HuH-7 (cell line): Measurements from ENCODE around the gene EFNA5.
A peak's percentile ranks its signal among the peaks of the same experiment; 100 is the strongest.

ENCODE experiments used
- DNase-seq: peaks from one replicate; pipeline ENCODE4 v3.0.0; 2011; ENCODE audit warnings: low spot score

EFNA5 gene

DNA sequence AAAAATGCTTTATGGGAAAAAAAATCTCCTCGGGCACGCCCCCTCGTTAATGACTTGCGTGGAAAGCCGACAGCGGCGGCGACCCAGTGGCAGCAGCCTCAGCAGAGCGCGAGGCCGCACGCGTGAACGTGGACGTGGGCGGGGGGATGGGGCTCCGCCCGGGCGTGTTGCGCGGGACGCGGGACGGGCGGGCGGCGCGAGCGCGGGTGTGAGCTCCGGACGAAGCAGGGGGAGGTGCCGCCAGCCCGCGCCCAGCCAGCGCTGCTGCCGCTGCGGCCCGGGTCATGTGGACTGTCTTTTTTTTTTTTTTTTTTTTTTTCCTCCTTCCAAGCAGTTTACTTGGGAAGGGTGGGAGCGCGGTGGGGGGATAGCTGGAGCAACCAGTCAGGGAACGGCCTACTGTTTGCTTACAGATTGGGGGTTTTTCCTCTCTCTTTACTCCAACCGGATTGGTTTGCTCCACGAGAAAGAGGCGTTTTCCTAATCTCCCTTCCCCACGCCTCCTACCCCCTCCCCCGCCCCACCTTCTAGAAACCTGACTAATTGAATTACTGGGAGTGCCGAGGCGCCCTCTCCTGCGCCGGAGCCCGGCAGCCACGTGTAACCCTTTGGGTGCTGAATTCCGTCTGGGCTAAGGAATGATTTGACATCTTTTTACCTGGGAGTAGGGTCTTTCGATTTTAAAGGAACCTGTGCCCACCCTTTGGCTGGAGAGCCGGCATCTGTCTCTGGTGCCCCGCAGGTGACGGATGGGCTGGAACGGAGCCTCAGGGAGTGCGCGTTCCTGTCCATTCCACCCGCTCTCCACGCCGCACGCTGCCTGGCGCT, 1.7 kb upstream of the EFNA5 start:
- DNase-seq = peak; percentile 91

DNA sequence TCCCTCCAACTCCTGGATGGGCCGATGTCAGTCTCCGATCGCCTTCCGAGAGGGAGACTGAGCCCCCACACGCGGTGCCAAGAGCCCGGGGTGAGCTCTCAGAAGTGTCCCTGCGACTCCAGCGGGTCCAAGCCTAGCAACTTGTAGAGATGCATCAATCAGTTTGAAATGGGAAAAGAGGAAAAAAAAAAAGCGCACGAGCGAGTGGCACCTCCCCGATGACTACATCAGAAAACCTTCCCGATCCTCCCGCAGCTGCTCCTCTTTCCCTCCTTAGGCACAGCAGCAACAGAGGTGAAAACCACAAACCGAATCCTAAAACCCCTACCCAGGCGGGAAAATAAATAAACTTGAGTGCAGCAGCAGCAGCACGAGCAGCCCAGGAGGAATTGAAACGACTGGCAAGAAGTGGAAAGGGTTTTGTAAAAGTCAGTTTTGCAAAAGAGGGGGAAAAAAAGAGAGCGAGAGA, 1.0 kb upstream of the EFNA5 start:
- peak; percentile 53 for DNase-seq

DNA sequence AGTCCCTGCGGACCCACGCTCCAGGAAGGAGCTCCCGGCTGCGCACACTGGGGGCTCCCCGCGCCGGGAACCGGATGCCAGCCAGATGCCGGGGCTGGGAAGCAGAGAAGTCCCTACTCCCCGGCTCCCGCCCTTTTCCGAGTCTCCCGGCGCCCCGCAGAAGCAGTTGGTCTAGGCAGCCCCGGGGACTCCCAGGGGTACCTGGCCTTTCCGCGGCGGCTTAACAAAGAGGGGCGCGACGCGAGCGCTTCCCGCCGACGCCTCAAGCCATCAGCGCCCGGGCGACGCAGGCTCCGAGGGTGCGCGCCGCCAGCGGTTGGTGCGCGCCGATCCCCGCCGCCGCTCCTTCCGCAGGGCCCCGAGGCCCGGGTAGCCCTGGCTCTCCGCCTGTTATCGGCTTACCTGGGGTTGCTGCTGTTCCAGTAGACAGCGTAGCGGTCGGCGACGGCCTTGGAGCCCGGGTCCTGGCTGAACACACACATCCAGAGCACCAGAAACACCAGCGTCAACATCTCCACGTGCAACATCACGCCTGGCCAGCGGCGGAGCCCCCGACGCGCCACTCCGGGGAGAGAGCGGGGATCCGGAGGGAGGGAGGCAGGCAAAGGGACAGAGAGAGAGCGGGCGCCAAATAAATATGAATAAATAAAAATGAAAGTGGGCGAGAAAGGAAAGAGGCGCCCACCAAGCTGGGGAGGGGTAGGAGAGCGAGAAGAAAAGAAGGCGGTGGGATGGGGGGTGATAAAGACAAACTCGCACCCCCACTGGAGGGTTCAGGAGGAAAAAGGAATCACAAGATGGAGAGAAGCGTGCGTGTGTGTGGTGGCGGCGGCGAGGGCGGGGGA, 428 bp downstream of the EFNA5 start:
- no peak for DNase-seq

DNA sequence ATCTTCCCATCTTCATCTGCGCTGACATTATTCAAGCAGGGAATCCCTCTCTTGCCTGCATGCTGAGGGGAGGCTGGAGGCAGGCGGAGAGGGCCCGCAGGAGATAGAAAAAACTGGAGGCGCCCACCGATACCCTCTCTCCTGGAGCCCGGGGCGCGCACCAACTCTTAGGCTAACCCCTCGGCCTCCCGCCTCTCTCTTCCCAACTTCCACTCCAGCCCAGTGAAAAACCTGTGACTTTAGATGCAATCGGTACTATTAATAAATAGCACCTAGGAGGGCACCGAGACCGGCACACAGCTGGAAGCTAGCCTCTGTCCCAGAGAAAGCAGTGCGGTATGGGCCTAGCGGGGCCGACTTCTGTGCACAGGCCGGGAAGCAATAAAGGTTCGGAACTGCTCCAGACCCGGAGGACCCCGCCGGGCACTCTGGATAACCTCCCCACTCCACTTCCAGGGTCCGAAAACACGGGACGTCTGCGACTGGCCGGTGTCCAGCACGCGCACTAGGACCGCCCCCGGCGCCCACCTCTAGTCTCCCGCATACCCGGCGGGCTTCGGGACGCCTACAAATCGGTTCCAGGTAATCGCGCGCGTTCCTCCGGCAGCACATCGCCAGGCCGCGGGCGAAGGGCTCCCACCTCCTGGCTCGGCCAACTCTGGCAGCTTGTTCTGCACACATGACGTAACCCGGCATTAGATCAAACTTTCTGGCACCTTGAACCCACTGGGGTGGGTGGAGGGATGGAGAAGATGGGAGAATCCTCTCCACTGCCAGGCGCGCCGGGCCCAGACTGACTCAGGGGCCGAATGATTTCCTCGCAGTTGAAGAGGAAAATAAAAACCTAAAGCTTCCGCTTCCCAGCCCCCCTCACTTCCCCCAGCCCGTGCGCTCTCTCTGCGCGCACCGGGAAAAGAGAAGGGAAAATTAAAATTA, 1.4 kb downstream of the EFNA5 start:
- no peak for DNase-seq

DNA sequence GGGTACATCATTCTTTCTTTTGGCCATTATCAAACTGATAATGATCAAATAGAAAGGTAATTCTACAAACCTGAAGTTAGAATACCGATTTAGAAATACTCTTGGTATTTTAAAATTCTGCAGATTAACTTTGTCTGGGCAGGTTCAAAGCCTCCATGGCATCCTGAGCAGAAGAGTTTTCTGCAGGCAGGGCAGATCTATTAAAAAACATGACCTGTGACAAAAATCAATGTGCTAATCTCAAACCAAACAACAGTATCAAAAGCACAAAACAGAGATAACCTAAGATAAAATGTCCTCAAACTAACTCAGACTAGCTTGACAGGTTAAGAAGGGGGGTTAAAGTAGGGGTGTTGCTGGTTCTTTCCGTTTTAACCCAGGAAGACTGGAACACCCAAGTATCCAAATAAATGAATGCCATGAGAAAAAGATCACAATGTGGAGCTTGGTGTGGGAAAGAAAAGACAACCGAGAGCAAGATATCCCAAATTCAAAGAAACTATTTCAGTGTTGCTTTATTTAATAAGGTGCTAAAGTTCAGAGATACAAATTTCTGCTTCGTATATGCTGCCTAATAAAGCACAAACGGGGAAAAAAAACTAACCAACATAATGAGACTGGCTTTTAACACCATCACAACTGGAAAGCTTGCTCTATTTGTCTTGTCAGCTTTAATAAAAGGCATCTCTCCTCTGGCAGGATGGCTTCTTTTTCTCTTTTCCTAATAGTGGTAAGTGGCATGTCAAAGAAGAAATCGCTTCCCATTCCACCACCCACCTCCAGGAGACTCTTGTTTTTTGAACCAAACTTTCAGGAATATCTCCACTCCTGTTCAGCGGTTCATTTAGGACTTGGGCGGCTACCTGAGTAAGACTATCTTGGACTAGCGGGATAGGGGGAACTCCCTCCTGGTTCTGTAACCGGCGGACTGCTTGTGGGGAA, 2.3 kb downstream of the EFNA5 start:
- no peak for DNase-seq

DNA sequence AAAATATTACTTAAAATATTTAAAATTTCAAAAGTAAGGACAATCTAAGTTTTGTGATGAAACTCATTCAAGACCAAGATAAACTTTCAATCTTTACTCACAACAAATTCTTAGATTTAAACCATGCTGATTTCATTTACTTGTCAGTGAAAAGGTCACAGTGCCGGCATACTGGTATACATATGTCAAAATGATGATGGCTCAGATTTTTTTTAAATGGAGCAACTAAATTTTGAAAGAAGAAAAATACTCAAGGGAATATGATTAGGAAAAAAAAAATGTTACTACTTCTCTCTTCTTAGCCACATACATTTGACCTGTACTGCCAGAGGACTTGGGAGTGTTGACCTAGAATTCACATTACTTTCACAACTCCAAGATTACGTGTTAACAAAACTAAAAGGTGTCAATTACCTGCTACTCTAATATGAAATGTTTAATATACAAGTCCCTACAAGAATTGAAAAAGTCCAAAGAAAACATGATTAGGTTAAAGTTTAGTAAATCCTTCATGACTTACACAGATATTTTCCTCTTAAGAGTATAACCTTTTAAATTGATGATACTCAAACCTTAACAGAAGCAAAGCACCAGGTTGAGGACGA, 4.6 kb downstream of the EFNA5 start:
- DNase-seq = no peak

DNA sequence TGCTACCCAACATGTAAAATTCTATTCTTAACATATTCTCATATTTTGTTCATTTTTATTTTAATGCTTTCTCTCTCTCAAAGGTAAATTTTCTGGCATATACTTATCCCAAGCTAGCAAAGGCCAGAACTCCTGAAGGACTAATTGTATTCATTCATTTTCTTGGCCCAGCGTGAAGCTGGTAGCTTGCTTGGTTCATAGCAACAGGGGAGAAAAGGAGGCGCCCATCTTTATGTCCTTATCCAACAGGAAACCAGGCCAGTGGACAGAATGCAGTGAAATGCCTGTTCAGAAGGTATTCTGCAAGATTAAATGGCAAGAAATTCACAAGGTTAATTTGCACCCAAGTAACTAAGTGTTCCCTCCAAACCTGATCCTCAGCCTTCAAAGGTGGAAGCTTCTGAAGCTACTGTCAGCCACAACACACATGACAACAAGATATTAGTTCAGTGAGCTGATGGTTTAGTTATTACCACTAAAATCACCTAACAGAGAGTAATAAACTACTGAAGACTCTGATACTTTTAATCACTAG, 5.6 kb downstream of the EFNA5 start:
- no peak for DNase-seq

DNA sequence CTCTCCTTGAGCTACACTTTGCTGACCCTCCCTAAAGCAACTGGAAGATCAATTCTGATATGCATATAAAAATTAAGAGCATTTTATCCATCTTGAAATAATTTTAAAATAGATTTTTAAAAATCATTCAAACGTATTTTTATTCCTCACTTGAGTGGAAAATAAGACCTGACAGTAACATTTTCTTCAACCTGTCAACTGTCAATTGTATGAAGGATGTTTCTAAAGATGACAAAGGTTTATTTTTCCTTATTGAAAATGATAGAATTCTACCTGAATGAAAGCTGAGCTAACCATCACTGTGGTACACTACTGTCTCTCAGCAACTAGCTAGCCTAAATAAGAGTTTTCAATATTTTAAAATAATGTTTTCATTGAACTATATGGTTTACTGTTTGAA, 7.0 kb downstream of the EFNA5 start:
- no peak for DNase-seq

DNA sequence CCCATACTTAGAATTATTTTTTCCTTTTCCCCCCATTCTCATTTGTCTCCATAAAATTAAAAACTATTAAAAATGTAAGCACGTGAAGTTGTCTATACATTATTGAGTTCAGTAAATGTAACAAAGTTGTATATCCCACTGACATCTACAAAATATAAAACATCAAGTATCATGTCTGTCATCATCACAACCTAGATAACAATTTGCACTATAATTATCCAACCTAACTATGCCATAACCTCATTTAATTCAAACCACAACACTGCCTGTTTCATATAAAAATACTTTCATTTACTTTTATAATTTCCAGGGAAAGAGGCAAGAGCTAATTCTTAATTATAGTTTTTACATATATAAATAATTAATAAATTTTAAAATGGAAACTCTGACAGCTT, 9.1 kb downstream of the EFNA5 start:
- no peak for DNase-seq

DNA sequence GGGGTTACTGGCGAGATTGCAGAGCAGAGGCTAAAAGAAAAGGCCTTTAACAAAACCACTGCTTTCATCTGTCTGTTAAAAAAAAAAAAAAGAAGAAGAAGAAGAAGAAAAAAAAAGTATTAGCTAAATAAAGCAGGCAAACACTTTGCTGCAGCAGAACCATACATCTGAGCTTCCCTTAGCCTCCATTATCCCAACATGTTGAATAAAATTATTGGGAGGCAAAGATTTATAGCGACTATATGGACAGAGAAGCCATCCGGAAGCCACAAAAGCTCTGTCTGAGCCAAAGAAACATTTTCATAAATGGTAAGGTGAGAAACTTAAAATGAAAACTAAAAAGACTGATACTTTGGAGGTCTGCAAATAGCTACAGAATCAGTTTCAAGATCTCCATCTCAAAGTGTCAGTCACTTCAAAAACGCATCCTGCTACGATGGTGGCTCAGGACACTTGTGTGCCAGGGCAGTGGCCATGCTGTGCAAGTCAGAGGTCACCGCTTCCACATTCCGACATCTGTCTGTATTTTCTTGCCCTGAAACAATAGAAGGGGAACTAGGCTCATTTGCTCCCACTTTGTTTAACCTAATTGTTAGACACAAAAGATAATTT, 9.6 kb downstream of the EFNA5 start:
- no peak for DNase-seq

DNA sequence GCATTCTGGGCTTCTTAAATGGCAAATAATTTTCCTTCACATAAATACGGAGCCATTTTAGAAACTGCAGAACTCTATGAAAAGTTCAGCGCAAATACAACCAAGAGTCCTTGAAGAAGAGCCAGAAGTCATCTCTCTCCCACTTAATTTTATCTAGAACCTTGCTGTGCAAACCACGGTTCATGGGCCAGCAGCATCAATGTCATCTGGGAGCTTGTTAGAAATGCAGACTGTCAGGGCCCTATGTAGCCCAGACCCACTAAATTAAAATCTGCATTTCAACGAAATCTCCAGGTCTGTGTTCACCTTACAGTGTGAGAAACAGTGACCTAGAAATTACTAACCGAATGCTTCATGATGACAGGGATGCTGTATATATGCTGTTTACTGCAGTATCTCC, 12.2 kb downstream of the EFNA5 start:
- DNase-seq = no peak

DNA sequence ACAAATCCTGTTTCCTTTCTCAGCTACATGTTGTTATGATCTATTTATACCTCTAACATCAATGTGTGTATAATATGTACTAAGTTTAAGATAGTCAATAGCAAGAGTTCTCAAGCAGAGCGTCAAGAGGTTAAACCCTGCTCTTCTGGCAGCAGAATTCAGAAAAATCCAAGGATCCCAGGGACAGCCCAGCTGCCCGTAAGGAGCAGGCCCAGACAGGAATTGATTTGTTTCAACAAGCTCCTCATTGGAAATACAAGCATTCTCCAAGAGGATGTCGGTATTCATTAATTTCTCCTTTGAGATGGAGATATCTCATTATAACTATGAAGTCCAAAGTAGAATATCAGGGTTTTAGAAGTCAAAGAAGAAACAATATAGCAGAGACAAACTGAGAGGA, 14.9 kb downstream of the EFNA5 start:
- no peak for DNase-seq

DNA sequence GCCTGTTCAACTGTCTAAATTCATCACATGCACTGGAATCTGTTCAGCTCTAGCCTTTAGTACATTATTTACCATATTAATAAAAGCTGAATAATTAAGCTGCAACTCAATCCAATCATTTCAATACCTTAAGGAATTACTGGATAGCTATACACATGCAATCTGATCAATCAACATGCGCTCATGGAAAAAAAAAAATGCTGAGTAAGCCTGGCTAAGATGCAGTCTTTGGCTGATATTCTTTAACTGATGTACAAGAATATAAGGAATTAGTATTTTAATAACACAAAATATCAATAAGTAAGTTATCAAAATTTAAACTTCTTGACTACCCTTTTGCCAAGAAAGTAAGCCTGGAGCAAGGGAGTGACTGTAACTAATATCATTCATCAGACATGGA, 15.9 kb downstream of the EFNA5 start:
- no peak for DNase-seq

DNA sequence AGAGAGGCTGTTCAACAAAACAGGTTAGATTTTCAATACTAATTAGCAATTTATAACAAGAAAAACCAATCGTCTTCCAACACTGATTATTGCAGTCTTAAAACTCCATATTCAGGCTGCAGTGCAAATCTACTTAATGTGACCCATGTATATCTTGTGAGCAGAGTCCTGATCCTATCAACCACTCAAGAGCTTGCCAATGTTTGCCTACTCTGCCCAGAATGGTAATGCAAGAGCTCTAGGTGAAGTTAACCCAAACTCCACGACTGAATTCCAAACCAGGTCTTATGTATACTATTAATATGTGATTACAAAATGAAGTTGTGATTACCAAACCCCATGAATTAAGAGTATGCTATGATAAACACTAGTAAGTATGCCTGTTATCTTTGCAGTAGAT, 17.1 kb downstream of the EFNA5 start:
- DNase-seq = no peak

DNA sequence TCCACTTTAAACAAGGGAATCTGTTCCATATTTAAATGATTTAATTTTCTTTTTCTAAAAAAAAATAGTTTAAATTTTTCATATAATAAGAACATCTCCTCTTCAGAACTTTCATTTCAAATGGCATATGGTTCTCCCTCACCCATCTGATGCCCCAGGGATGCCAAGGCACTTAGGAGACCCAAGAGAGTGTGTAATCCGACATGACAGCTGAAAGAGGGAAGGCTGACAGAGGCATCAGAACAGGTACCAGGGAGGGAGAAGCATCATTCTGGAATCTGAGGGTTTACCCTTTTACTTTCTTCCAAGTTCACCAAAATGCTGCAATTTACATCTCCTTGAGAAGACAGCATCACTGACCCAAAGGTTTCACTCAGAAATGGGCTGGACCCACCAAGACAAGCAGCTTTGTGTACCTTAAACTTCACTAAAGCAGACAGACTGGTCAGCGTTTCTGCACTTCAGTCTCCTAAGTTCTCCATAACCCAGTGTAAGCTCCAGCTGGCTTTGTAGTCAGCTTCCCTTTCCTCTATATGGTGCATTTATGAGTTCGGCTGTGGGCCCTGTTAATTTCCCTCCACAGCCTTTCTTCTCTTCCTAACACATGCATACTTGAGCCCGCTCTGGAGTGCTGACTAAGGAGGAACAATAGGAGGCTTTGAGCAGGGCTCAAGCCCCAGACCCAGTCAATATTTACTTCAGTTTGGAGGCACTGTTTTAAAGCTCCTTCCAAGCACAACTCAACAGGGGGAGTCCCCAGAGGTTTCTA, 17.7 kb downstream of the EFNA5 start:
- DNase-seq = no peak

DNA sequence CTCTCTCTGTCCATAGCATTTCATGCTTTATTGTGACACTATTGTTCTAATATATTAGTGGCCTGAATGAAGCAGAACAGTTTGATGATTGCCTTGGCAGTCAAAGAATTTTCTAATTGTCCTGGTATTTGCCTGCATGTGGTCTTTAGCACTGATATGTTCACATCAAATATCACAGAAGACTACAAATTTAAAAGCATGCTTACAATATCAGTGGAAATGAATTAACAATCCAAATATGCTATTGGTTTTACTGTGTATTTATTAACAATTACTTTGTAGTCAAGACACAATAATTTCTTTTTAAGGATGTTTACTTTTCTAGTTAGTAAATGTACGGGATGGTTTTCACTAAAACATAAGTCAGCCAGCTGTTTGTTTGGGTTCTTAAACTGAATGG, 18.3 kb downstream of the EFNA5 start:
- no peak for DNase-seq

DNA sequence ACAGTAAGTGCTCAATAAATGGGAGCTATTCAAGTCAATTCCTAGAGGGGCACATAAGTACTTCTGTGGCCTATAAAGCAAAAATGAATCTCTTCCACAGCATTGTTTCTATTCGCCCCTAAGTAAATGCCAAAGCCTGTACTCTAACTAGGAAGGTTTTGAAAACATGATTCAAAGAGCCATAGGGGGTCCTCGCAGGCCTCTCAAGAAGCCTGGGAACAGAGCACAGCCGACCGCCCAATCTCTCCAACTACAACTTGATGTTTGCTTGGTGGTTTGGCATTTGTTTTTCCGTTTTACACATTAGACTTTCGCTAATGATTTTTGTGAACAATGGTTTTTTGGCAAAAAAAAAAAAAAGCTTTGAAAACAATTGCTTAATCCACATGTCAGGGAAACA, 19.4 kb downstream of the EFNA5 start:
- DNase-seq = no peak

DNA sequence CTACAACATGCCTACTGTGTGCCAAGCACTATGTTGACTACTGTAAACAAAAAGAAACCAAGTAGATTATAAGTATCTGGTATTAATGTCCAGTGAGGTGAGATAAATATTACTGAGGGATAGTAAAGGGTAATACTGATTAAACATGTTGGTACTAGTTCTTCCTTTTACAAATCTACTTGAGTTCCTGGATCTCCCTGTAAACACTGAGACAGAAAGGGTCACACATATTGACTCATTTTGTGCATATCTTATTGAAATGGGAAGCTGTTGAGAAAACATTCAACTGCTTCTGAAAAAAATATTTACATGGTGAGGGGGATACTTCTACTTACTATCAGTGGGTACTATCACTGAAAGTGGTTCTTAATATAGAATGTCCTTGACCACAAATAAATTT, 24.3 kb downstream of the EFNA5 start:
- DNase-seq = no peak

DNA sequence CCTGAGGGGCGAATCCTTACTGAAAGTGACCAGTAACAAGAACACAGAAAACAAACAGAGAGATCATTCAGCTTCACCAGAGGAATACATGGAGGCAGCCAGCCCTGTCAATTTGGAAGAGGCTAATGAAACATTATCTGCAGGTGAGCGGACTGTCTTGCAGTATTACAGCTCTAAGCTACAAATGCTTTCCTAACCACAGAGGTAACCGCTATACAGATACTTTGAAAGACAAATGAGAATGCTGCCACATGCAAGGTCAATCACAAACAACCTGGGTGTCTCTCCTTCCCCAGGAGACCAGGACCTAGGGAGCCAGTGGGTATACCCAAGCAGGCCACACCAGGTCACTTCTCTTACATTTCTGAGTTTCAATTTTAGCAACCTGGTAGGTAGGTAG, 30.2 kb downstream of the EFNA5 start:
- DNase-seq = no peak
